HepG2 (cell line): ENCODE results near the gene ZNF416. TPM values are rescaled to one million over a fixed set of nuclear protein-coding genes. Genes with fewer than 3 reads are reported as not detected.

ENCODE experiments used
- ARHGAP35 ChIP-seq: sonication (generic); formaldehyde crosslinking; IDR thresholded peaks from 2 replicates; pipeline ENCODE4 v1.9.0; 2022; ENCODE audit warnings: mild to moderate bottlenecking, inconsistent platforms, moderate library complexity, missing genetic modification reagents, borderline replicate concordance
- GPN1 ChIP-seq: sonication (generic); formaldehyde crosslinking; IDR thresholded peaks from 2 replicates; pipeline ENCODE4 v1.5.1; 2020; ENCODE audit warnings: missing genetic modification reagents, borderline replicate concordance
- JUND ChIP-seq: sonication (generic); formaldehyde crosslinking; IDR thresholded peaks from 2 replicates; pipeline ENCODE4 v1.8.0; 2022; ENCODE audit warnings: mild to moderate bottlenecking, missing genetic modification reagents
- MXD4 ChIP-seq: IDR thresholded peaks from 2 replicates; pipeline ENCODE4 v1.6.1; 2016; ENCODE audit warnings: mild to moderate bottlenecking, missing biosample characterization, missing genetic modification reagents
- RAD21 ChIP-seq: fragments of 450-650 bp; formaldehyde crosslinking; IDR thresholded peaks from 2 replicates; pipeline ENCODE4 v1.5.0; 2020; ENCODE audit warnings: mild to moderate bottlenecking
- SMYD3 ChIP-seq: sonication (generic); formaldehyde crosslinking; IDR thresholded peaks from 2 replicates; pipeline ENCODE4 v1.8.1; 2023; ENCODE audit warnings: mild to moderate bottlenecking, missing genetic modification reagents
- ZNF484 ChIP-seq: sonication (generic); formaldehyde crosslinking; IDR thresholded peaks from 2 replicates; pipeline ENCODE4 v1.5.1; 2020; ENCODE audit warnings: mild to moderate bottlenecking, low read depth, missing genetic modification reagents, borderline replicate concordance
- ZNF598 ChIP-seq: sonication (generic); formaldehyde crosslinking; IDR thresholded peaks from 2 replicates; pipeline ENCODE4 v1.5.1; 2020; ENCODE audit warnings: mild to moderate bottlenecking, missing genetic modification reagents, borderline replicate concordance
- polyA plus RNA-seq, 8 experiments: library from polyadenylated mRNA; depleted of rRNA in 3 of 8; stranded (reverse) in 7 of 8; unstranded in 1 of 8; fragments of >200 nt; fragmentation: Illumina TruSeq in 4 of 8; extraction: Trizol in 4 of 8; gene quantifications; 2 replicates each; pipeline versions ENCODE4 v1.2.1 to v1.2.3, GENCODE V29; 2011 to 2016; ENCODE audit warnings: low read depth in 4 of 8, missing spikeins in 1 of 8, mixed read lengths in 1 of 8; ENCODE audit not compliant: insufficient read depth in 1 of 8
- total RNA-seq, 5 experiments: library from RNA; depleted of rRNA; stranded (reverse); fragments of >200 nt; fragmentation: Illumina TruSeq; extraction: Trizol; gene quantifications; 2 replicates each; pipeline ENCODE4 v1.2.3, GENCODE V29; 2016; ENCODE audit warnings: low read depth in 1 of 5
- TF ChIP-seq, protein P1 (sequence below): IDR thresholded peaks from 2 replicates; pipeline ENCODE4 v1.6.1; 2018; ENCODE audit warnings: missing genetic modification reagents, mild to moderate bottlenecking, missing compliant biosample characterization
- TF ChIP-seq, protein P2 (sequence below), 2 experiments: fragments of 450-650 bp in 1 of 2; sonication (generic) in 1 of 2; formaldehyde crosslinking in 1 of 2; IDR thresholded peaks; 2 replicates each; pipeline versions ENCODE4 v1.6.1 to v1.8.0; 2016 to 2022; ENCODE audit warnings: antibody characterized with exemption in 1 of 2, mild to moderate bottlenecking in 1 of 2, missing genetic modification reagents in 1 of 2
- TF ChIP-seq, protein P3 (sequence below): sonication (generic); formaldehyde crosslinking; IDR thresholded peaks from 2 replicates; pipeline ENCODE4 v1.5.1; 2020; ENCODE audit warnings: mild to moderate bottlenecking, missing genetic modification reagents
- TF ChIP-seq, protein P4 (sequence below): IDR thresholded peaks from 2 replicates; pipeline ENCODE4 v1.6.1; 2016; ENCODE audit warnings: missing compliant biosample characterization, missing genetic modification reagents, borderline replicate concordance

Gene ZNF416
- total and polyA plus RNA-seq, 2 of the 13 experiments (the other 11 are each of a cell fraction or from before 2014, with no cell fraction given) = 1.5 to 5.3 TPM

DNA sequence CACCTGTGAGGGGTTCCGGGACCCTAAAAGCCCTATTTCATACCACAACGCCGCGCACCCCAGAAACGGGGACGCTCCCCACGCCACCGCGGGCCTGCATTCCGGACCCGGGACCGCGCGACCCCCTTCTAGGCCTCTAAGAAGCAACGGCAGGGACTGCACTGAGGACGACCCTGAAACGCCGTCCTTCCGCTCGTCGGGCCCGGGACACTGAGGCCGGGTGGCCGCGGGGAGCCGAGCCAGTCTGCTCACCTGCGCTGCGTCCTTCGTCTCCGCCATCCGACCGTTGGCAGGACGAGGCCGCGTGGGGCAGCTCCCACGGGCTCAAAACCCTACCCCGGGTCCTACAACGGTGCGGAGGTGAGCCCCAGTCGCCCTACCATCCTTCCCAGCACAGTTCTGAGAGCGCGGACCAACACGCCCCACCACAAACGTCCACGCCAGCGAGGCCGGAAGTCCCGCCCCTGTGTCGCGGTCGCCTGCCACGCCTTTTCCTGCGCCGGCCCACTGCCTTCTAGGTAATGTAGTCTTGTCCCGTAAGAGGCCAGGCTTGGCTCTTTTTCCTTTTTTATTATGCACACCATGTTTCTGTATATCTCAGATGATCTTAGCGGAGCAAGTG, 19.2 kb downstream of the ZNF416 start, which contains the start of gene ZNF550 (continued):
- no peak for TF ChIP-seq JUND
- TF ChIP-seq MXD4 (CRISPR knock-in tag) = peak; percentile 68
- TF ChIP-seq ZNF598 (CRISPR knock-in tag) = no peak
- TF ChIP-seq, protein P1, sequence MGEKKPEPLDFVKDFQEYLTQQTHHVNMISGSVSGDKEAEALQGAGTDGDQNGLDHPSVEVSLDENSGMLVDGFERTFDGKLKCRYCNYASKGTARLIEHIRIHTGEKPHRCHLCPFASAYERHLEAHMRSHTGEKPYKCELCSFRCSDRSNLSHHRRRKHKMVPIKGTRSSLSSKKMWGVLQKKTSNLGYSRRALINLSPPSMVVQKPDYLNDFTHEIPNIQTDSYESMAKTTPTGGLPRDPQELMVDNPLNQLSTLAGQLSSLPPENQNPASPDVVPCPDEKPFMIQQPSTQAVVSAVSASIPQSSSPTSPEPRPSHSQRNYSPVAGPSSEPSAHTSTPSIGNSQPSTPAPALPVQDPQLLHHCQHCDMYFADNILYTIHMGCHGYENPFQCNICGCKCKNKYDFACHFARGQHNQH (CRISPR knock-in tag) = no peak; the same call in 1 of the 2 replicates
- TF ChIP-seq GPN1 (CRISPR knock-in tag) = no peak
- TF ChIP-seq, protein P2, sequence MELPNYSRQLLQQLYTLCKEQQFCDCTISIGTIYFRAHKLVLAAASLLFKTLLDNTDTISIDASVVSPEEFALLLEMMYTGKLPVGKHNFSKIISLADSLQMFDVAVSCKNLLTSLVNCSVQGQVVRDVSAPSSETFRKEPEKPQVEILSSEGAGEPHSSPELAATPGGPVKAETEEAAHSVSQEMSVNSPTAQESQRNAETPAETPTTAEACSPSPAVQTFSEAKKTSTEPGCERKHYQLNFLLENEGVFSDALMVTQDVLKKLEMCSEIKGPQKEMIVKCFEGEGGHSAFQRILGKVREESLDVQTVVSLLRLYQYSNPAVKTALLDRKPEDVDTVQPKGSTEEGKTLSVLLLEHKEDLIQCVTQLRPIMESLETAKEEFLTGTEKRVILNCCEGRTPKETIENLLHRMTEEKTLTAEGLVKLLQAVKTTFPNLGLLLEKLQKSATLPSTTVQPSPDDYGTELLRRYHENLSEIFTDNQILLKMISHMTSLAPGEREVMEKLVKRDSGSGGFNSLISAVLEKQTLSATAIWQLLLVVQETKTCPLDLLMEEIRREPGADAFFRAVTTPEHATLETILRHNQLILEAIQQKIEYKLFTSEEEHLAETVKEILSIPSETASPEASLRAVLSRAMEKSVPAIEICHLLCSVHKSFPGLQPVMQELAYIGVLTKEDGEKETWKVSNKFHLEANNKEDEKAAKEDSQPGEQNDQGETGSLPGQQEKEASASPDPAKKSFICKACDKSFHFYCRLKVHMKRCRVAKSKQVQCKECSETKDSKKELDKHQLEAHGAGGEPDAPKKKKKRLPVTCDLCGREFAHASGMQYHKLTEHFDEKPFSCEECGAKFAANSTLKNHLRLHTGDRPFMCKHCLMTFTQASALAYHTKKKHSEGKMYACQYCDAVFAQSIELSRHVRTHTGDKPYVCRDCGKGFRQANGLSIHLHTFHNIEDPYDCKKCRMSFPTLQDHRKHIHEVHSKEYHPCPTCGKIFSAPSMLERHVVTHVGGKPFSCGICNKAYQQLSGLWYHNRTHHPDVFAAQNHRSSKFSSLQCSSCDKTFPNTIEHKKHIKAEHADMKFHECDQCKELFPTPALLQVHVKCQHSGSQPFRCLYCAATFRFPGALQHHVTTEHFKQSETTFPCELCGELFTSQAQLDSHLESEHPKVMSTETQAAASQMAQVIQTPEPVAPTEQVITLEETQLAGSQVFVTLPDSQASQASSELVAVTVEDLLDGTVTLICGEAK (IDR thresholded peaks at IDR 0.05) = peak; percentile 68
- TF ChIP-seq, protein P2 (CRISPR knock-in tag; IDR thresholded peaks at IDR 0.05) = no peak
- TF ChIP-seq, protein P3, sequence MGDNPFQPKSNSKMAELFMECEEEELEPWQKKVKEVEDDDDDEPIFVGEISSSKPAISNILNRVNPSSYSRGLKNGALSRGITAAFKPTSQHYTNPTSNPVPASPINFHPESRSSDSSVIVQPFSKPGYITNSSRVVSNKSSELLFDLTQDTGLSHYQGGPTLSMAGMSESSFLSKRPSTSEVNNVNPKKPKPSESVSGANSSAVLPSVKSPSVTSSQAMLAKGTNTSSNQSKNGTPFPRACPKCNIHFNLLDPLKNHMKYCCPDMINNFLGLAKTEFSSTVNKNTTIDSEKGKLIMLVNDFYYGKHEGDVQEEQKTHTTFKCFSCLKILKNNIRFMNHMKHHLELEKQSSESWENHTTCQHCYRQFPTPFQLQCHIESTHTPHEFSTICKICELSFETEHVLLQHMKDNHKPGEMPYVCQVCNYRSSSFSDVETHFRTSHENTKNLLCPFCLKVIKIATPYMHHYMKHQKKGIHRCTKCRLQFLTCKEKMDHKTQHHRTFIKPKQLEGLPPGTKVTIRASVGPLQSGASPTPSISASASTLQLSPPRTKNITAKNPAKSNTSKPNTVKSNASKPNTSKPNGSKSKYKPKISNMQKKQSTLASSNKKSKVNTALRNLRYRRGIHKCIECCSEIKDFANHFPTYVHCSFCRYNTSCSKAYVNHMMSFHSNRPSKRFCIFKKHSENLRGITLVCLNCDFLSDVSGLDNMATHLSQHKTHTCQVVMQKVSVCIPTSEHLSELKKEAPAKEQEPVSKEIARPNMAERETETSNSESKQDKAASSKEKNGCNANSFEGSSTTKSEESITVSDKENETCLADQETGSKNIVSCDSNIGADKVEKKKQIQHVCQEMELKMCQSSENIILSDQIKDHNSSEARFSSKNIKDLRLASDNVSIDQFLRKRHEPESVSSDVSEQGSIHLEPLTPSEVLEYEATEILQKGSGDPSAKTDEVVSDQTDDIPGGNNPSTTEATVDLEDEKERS (CRISPR knock-in tag) = no peak
- peak; percentile 67; the same call in 1 of the 2 replicates for TF ChIP-seq ARHGAP35
- no peak for TF ChIP-seq ZNF484
- no peak for TF ChIP-seq RAD21 (CRISPR knock-in tag)
- TF ChIP-seq, protein P4, sequence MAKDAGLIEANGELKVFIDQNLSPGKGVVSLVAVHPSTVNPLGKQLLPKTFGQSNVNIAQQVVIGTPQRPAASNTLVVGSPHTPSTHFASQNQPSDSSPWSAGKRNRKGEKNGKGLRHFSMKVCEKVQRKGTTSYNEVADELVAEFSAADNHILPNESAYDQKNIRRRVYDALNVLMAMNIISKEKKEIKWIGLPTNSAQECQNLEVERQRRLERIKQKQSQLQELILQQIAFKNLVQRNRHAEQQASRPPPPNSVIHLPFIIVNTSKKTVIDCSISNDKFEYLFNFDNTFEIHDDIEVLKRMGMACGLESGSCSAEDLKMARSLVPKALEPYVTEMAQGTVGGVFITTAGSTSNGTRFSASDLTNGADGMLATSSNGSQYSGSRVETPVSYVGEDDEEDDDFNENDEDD (CRISPR knock-in tag) = peak; percentile 37; the same call in 1 of the 2 replicates
- TF ChIP-seq SMYD3 (CRISPR knock-in tag) = no peak
